GM12874 (cell line): ENCODE measurements around the gene UGT2A1.

Experiments used
- CTCF ChIP-seq: IDR thresholded peaks from 2 replicates; pipeline ENCODE4 v1.5.1; 2011; ENCODE audit warnings: low read depth, mild to moderate bottlenecking, control low read depth, low read length, moderate library complexity; ENCODE audit not compliant: insufficient read depth

UGT2A1 gene

GRCh38 chr4:69584135-69584534, 68.9 kb downstream of the UGT2A1 start:
- no peak for TF ChIP-seq CTCF

- TF ChIP-seq CTCF: no peak
Observed at GRCh38 chr4:69583543-69583942, 69.5 kb downstream of the UGT2A1 start.

GRCh38 chr4:69577245-69577644, 75.8 kb downstream of the UGT2A1 start:
- no peak for TF ChIP-seq CTCF

- no peak for TF ChIP-seq CTCF
Observed at GRCh38 chr4:69576251-69576877, 76.7 kb downstream of the UGT2A1 start.

GRCh38 chr4:69568787-69569186, 84.3 kb downstream of the UGT2A1 start:
- TF ChIP-seq CTCF: no peak

GRCh38 chr4:69563424-69563823, 89.6 kb downstream of the UGT2A1 start:
- TF ChIP-seq CTCF: no peak

GRCh38 chr4:69549651-69550050, 103.4 kb downstream of the UGT2A1 start:
- TF ChIP-seq CTCF: no peak
